ENCODE results near the gene SPR.

- TF ChIP-seq CTCF (IDR thresholded peaks at IDR 0.05; ENCODE audit: insufficient read depth, low read length) (no peak), POLR2AphosphoS5 (IDR thresholded peaks at IDR 0.05; ENCODE audit: low read depth) (no peak), REST (IDR thresholded peaks at IDR 0.05; ENCODE audit: insufficient replicate concordance, low read depth) (no peak)
Measured at GRCh38 chr2:72908741-72909140, 21.5 kb downstream of the SPR start.

All from HL-60 (cell line).